Spleen (tissue), 7 donors: Measurements from ENCODE around the gene MNX1.

Experiments used
- CTCF ChIP-seq, 11 experiments: fragments of 200-600 bp in 7 of 11; fragments of 450-650 bp in 4 of 11; sonication (generic) in 4 of 11; IDR thresholded peaks in 8 of 11; conservative IDR thresholded peaks in 3 of 11; 1 replicate in 7 of 11; 2 replicates in 4 of 11; pipeline versions ENCODE4 v1.4.0 to v1.8.0; 2016 to 2021; ENCODE audit warnings: antibody characterized with exemption in 11 of 11, inconsistent platforms in 4 of 11, mild to moderate bottlenecking in 1 of 11
- POLR2AphosphoS5 ChIP-seq, 3 donors: sonication (generic); formaldehyde crosslinking; IDR thresholded peaks; one replicate each; pipeline ENCODE4 v1.5.1; 2017; ENCODE audit warnings: antibody characterized with exemption in 3 of 3
- donor health status: DM: no; HTN: no; CAD: no; lungs with moderate emphysema.
- donor health status: DM: no; HTN: no; CAD: no.
- donor health status: DM: no; HTN: no; CAD: no.

- no peak for TF ChIP-seq CTCF (IDR thresholded peaks at IDR 0.05 in 8 of 11, conservative IDR thresholded peaks at IDR 0.05 in 3 of 11)
- no peak for TF ChIP-seq POLR2AphosphoS5 (IDR thresholded peaks at IDR 0.05)
Measured at GRCh38 chr7:157010588-157011332, at the start of gene MNX1.
